HEK293T (cell line): ENCODE results near the gene OVCA2.
A peak's percentile ranks its signal among the peaks of the same experiment; 100 is the strongest.

Experiments
- CTCF ChIA-PET: fragments of 350-600 bp; formaldehyde crosslinking; extraction: SDS; loops from one replicate; lab custom pipeline; 2021; ENCODE audit warnings: antibody characterized with exemption, inconsistent platforms; lab: Yijun Ruan, JAX
- POLR2A ChIA-PET: fragments of 350-600 bp; formaldehyde crosslinking; extraction: SDS; loops from one replicate; lab custom pipeline; 2020; ENCODE audit warnings: antibody characterized with exemption, inconsistent platforms; lab: Yijun Ruan, JAX
- DNase-seq: peaks from one replicate; pipeline ENCODE4 v3.0.0; 2012; ENCODE audit warnings: mixed read lengths; ENCODE audit errors: extremely low spot score
- ARNT ChIP-seq: fragments of 450-650 bp; IDR thresholded peaks from 2 replicates; pipeline ENCODE4 v1.6.1; 2017; ENCODE audit warnings: mild to moderate bottlenecking
- BHLHE40 ChIP-seq: fragments of 450-650 bp; IDR thresholded peaks from 2 replicates; pipeline ENCODE4 v1.6.1; 2016; ENCODE audit warnings: mild to moderate bottlenecking, moderate library complexity, borderline replicate concordance
- CTBP1 ChIP-seq: fragments of 450-650 bp; IDR thresholded peaks from 2 replicates; pipeline ENCODE4 v1.6.1; 2016; ENCODE audit warnings: borderline replicate concordance
- ELF4 ChIP-seq: fragments of 450-650 bp; IDR thresholded peaks from 2 replicates; pipeline ENCODE4 v1.6.1; 2017; ENCODE audit warnings: antibody characterized with exemption
- FOXA1 ChIP-seq: fragments of 450-650 bp; IDR thresholded peaks from 2 replicates; pipeline ENCODE4 v1.6.1; 2016; ENCODE audit warnings: mild to moderate bottlenecking
- FOXK2 ChIP-seq: fragments of 450-650 bp; IDR thresholded peaks from 2 replicates; pipeline ENCODE4 v1.6.1; 2016; ENCODE audit warnings: mild to moderate bottlenecking
- FOXM1 ChIP-seq: fragments of 450-650 bp; IDR thresholded peaks from 2 replicates; pipeline ENCODE4 v1.6.1; 2017; ENCODE audit warnings: mild to moderate bottlenecking, borderline replicate concordance
- HDGF ChIP-seq: fragments of 450-650 bp; IDR thresholded peaks from 2 replicates; pipeline ENCODE4 v1.6.1; 2017; ENCODE audit warnings: antibody characterized with exemption, borderline replicate concordance
- L3MBTL2 ChIP-seq: fragments of 450-650 bp; conservative IDR thresholded peaks from 2 replicates; pipeline ENCODE4 v1.6.1; 2016; ENCODE audit warnings: mild to moderate bottlenecking
- LEF1 ChIP-seq: fragments of 450-650 bp; IDR thresholded peaks from 2 replicates; pipeline ENCODE4 v1.6.1; 2017; ENCODE audit warnings: mild to moderate bottlenecking, borderline replicate concordance
- NFRKB ChIP-seq: fragments of 450-650 bp; IDR thresholded peaks from 2 replicates; pipeline ENCODE4 v1.6.1; 2016; ENCODE audit warnings: mild to moderate bottlenecking, moderate library complexity
- SP1 ChIP-seq: fragments of 450-650 bp; IDR thresholded peaks from 2 replicates; pipeline ENCODE4 v1.6.1; 2017
- SUZ12 ChIP-seq: fragments of 450-650 bp; IDR thresholded peaks from 2 replicates; pipeline ENCODE4 v1.6.1; 2016; ENCODE audit warnings: mild to moderate bottlenecking
- TARDBP ChIP-seq: fragments of 450-650 bp; IDR thresholded peaks from 2 replicates; pipeline ENCODE4 v1.6.1; 2016
- ZNF384 ChIP-seq: fragments of 450-650 bp; IDR thresholded peaks from 2 replicates; pipeline ENCODE4 v1.6.1; 2016
- TF ChIP-seq, protein P1 (sequence below): fragments of 450-650 bp; IDR thresholded peaks from 2 replicates; pipeline ENCODE4 v1.6.1; 2016

The OVCA2 gene

DNA sequence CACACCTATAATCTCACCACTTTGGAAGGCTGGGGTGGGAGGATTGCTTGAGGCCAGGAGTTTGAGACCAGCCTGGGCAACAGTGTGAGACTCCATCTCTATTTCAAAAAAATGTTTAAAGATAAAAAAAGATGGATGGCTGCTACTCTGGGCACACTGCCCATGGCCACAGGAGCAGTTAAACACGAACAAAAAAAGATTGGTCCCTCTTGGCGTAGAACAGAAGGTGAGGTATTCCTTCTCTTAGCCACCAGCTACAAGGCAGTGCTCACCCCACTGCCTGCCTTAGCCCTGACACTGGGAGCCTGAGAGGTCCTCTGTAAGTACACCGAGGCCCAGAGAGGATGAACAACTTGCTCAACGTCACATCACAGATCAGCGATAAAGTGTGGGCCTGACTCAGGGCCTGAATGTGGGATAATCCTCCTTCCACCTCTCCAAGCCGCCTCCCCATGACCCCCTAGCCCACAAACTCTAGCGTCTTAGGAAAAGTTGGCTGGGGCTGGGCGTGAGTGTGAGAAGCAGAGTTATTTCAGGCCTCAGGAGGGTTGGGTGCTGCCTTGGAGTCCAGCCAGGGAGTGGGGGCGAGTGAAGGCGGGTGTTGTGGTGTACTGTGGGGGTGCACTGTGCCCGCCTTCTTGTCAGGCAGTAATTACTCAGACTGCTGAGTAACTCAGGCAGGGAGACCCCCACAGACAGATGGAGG lies 14.1 kb upstream of the OVCA2 start:
- CTCF ChIA-PET = interaction anchor here (0.6 to 0.7 kb wide), 2 partner anchors 28 to 125 kb away, joined by 3 to 4 read pairs; no protein-coding TSS in a partner anchor
- DNase-seq = no peak
- POLR2A ChIA-PET = interaction anchor here (0.6 to 2.0 kb wide), 4 partner anchors 14 to 311 kb away, joined by 3 to 5 read pairs (median 3); no protein-coding TSS in a partner anchor
- no peak for TF ChIP-seq HDGF
- no peak for TF ChIP-seq L3MBTL2
- no peak for TF ChIP-seq ZNF384
- TF ChIP-seq ARNT = no peak
- TF ChIP-seq FOXK2 = no peak
- TF ChIP-seq FOXA1 = no peak
- TF ChIP-seq LEF1 = no peak
- no peak for TF ChIP-seq SUZ12
- TF ChIP-seq ELF4 = no peak

DNA sequence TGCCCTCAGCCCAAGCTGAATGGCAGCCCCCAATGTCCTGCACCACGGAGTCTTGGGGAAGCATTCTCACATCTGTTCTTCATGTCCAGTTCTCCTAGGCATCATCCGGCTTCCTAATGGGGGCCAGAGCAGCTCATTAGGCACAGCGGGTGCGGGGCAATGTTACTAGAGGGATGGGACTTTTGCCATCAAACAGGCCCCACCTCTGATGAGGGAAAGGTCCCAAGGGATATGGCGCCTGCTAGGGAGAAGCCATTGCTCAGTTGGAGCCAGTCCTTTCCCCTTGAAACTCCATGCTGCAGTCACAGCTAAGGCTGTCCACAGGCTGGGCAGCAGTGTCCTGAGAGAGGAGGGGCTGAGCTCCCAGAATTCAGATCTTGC lies 13.6 kb upstream of the OVCA2 start:
- POLR2A ChIA-PET = interaction anchor here (1.0 to 2.0 kb wide), 4 partner anchors 22 to 312 kb away, joined by 3 to 5 read pairs (median 3); no protein-coding TSS in a partner anchor
- no peak for DNase-seq
- TF ChIP-seq HDGF (no peak), BHLHE40 (no peak), FOXA1 (no peak), ELF4 (no peak)
- CTCF ChIA-PET = no interaction called here

DNA sequence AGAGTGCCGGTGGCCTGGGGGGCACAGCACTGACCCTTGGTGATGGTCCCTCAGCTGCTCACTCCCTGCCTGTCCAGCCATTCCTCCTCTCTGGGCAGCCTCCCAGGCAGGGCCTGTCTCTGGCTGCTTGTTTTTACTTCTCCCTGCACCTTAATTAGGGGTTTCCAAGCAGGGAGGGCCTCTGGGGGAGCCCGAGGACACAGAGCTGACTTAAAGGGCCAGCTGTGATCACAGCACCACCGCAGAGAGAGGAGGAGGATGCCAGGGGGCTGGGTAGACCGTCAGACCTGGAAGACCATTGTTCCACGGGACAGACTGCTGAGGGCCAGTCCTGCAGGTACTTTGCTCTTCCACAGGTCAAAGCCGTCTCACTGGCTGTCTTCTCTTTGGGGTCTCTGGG lies 13.1 kb upstream of the OVCA2 start:
- ChIA-PET CTCF (no interaction called here), POLR2A (interaction anchor here (1.0 to 2.0 kb wide), 4 partner anchors 21 to 312 kb away, joined by 3 to 5 read pairs (median 3); no protein-coding TSS in a partner anchor)
- TF ChIP-seq FOXK2 = no peak
- TF ChIP-seq, protein P1, sequence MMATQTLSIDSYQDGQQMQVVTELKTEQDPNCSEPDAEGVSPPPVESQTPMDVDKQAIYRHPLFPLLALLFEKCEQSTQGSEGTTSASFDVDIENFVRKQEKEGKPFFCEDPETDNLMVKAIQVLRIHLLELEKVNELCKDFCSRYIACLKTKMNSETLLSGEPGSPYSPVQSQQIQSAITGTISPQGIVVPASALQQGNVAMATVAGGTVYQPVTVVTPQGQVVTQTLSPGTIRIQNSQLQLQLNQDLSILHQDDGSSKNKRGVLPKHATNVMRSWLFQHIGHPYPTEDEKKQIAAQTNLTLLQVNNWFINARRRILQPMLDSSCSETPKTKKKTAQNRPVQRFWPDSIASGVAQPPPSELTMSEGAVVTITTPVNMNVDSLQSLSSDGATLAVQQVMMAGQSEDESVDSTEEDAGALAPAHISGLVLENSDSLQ = no peak
- TF ChIP-seq HDGF = no peak
- DNase-seq = no peak

DNA sequence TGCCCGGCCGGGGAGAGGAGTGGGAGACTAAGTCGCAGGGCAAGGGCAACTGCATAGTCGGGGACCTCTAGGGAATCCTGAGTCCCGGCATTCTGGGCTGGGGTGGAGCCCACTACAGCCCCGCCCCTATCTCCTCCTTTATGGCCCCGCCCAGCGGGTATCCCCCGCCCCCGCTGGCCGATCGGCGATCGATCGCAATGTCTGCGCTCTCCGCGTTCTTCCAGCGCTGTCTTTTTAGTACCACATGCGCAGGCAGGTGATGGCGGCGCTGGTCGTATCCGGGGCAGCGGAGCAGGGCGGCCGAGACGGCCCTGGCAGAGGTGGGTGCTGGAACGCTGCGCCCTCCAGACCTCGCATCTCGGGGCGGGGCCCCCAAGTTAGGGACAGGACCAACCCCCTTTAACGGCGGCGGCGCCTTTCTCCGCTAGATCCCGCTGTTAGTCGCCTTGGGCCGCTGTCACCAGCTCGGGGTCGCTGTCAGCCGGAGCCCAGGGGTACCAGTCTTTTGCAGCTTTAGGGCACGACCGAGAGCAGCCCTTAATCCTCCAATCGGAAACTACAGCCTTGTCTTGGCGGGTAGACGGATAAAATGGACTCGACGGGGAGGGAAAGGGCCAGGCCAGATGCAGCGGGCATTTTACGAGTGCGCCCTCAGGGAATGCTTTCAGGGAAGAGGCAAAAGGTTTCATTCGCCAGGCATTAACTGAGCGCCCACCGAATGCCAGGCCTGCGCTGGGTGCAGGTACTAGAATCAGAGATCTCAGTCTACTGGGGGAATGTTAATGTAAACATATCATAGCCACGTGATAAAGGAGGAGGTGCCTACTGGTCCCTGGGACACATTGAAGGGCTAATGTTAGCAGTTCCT lies 11.7 kb upstream of the OVCA2 start, which contains the start of gene DPH1:
Gene DPH1, plus strand, starts transcription at position 243 of the 868 bp plus-strand sequence. Its CDS starts 17 bp downstream, at position 260.
- TF ChIP-seq CTBP1 = peak; percentile 41; the same call in 1 of the 2 replicates
- peak; percentile 76 for TF ChIP-seq L3MBTL2
- TF ChIP-seq FOXM1 = peak; percentile 90
- no peak for TF ChIP-seq BHLHE40
- peak; percentile 91 for DNase-seq
- POLR2A ChIA-PET = no interaction called here
- CTCF ChIA-PET = no interaction called here

DNA sequence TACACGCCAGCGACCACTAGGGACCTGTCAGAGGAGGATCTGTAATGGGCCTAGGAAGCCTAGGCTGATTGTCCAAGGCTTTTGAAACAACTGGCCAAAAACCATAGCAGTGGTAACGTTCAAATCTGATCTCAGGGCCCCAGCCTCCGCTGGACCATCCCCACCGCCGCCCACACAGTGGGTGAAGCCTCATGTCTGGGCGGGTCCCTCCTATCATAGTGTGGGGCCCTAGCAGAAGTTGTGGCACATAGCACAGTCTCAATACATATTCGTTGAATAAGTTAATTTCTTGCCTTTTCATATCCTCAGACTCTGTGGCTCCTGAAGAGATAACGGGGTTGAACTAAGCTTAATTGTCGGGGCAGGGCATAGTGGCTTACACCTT lies 11.1 kb upstream of the OVCA2 start:
- no peak for TF ChIP-seq BHLHE40
- TF ChIP-seq, protein P1 = peak; percentile 76; the same call in 1 of the 2 replicates
- POLR2A ChIA-PET = no interaction called here
- CTCF ChIA-PET = no interaction called here
- no peak for DNase-seq

DNA sequence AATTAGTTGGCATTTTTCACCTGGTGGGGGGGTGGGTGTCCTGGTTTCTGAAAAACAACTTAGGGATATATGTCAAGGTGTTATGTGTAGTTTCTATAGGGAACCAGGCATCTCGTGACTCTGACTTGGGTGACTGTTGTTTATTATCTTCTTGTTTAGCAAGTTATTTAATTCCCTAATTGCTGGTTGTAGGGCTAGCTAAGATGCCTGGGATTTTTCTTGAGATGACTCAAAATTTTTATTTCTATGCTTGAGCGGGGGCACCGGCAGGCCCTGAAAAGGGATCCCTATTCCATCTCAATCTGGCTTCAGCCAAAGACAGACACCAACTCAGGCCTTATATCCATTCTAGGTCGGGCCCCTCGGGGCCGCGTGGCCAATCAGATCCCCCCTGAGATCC lies 8.7 kb upstream of the OVCA2 start:
- no peak for TF ChIP-seq SUZ12
- TF ChIP-seq BHLHE40 = no peak
- TF ChIP-seq FOXM1 = no peak
- no peak for TF ChIP-seq NFRKB
- no peak for TF ChIP-seq TARDBP
- TF ChIP-seq HDGF = no peak
- TF ChIP-seq ELF4 = no peak
- TF ChIP-seq, protein P1 = no peak
- TF ChIP-seq SP1 = no peak
- no peak for TF ChIP-seq FOXA1
- no peak for TF ChIP-seq CTBP1
- no peak for TF ChIP-seq LEF1
- TF ChIP-seq L3MBTL2 = no peak
- TF ChIP-seq ARNT = no peak
- no peak for TF ChIP-seq ZNF384
- TF ChIP-seq FOXK2 = no peak
- CTCF ChIA-PET = no interaction called here
- POLR2A ChIA-PET = no interaction called here
- no peak for DNase-seq
